HT-29 (cell line): Measurements from ENCODE around the gene KBTBD3. TPM values are rescaled to one million over a fixed set of nuclear protein-coding genes. Genes with fewer than 3 reads are reported as not detected.
A peak's percentile ranks its signal among the peaks of the same experiment; 100 is the strongest.
"Not testable (repeated sequence)": the region's sequence is repeated elsewhere in the genome, so short reads cannot be mapped to it uniquely, and the experiment has no call there.

ENCODE experiments used
- DNase-seq: peaks from one replicate; pipeline ENCODE4 v3.0.0-alpha.2; 2015; ENCODE audit warnings: low spot score
- total RNA-seq: library from RNA; depleted of rRNA; stranded (reverse); fragments of >200 nt; shearing (Covaris generic); gene quantifications from 2 replicates; pipeline ENCODE4 v1.2.3, GENCODE V29; 2014

The KBTBD3 gene
- total RNA-seq, 1 experiment from 2014 or later, result 4.7 TPM

GRCh38 chr11:106061954-106062949, 14.9 kb downstream of the KBTBD3 start:
- DNase-seq, result no peak

GRCh38 chr11:106061249-106061784, 15.8 kb downstream of the KBTBD3 start:
- DNase-seq, result no peak

GRCh38 chr11:106059617-106060016, 17.5 kb downstream of the KBTBD3 start:
- DNase-seq, result no peak

GRCh38 chr11:106058377-106058776, 18.8 kb downstream of the KBTBD3 start:
- not testable (repeated sequence) for DNase-seq

GRCh38 chr11:106051103-106051502, 26.0 kb downstream of the KBTBD3 start:
- DNase-seq, result no peak

GRCh38 chr11:106049727-106050476, 27.2 kb downstream of the KBTBD3 start:
- DNase-seq, result no peak

GRCh38 chr11:106047631-106048030, 29.5 kb downstream of the KBTBD3 start:
- DNase-seq, result no peak

GRCh38 chr11:106043540-106043939, 33.6 kb downstream of the KBTBD3 start:
- no peak for DNase-seq

- DNase-seq, result no peak
Measured at GRCh38 chr11:106032861-106033260, 44.3 kb downstream of the KBTBD3 start.

GRCh38 chr11:106031936-106032335, 45.2 kb downstream of the KBTBD3 start:
- DNase-seq, result no peak

- DNase-seq, result no peak
Measured at GRCh38 chr11:106031202-106031810, 45.8 kb downstream of the KBTBD3 start.

GRCh38 chr11:106030609-106031008, 46.5 kb downstream of the KBTBD3 start:
- DNase-seq, result no peak

GRCh38 chr11:106022795-106023275, 54.3 kb downstream of the KBTBD3 start:
- DNase-seq, result no peak

- DNase-seq, result peak; percentile 100
Measured at GRCh38 chr11:106021967-106022794, 55.0 kb downstream of the KBTBD3 start, which contains the start of gene MSANTD4. TSS of gene MSANTD4 (minus strand) at chr11:106022240. CDS start at chr11:106010917, 11,323 bp downstream.

- peak; percentile 24 for DNase-seq
Measured at GRCh38 chr11:106021181-106021966, 55.8 kb downstream of the KBTBD3 start.

GRCh38 chr11:106017093-106017492, 60.1 kb downstream of the KBTBD3 start:
- DNase-seq, result no peak

GRCh38 chr11:106015066-106015465, 62.1 kb downstream of the KBTBD3 start:
- DNase-seq, result no peak

GRCh38 chr11:106014620-106015019, 62.5 kb downstream of the KBTBD3 start:
- no peak for DNase-seq

GRCh38 chr11:106014035-106014434, 63.1 kb downstream of the KBTBD3 start:
- no peak for DNase-seq

- DNase-seq, result no peak
Measured at GRCh38 chr11:106012744-106013143, 64.4 kb downstream of the KBTBD3 start.
